OCI-LY1 (cell line): Measurements from ENCODE around the gene ANKDD1B.

Experiments
- EZH2 ChIP-seq: fragments of 200-600 bp; sonication (generic), shearing (Covaris generic); IDR thresholded peaks from 2 replicates; pipeline ENCODE4 v1.8.0; 2017; ENCODE audit warnings: borderline replicate concordance, mixed run types, mild to moderate bottlenecking, antibody characterized with exemption, low read length, moderate library complexity, mixed read lengths
- TF ChIP-seq, protein P1 (sequence below): fragments of 200-600 bp; sonication (generic), shearing (Covaris generic); IDR thresholded peaks from 2 replicates; pipeline ENCODE4 v1.5.1; 2017; ENCODE audit warnings: mild to moderate bottlenecking, antibody characterized with exemption, low read length, moderate library complexity, mixed read lengths

GRCh38 chr5:75571547-75571946 lies 39.7 kb upstream of the ANKDD1B start:
- TF ChIP-seq, protein P1, sequence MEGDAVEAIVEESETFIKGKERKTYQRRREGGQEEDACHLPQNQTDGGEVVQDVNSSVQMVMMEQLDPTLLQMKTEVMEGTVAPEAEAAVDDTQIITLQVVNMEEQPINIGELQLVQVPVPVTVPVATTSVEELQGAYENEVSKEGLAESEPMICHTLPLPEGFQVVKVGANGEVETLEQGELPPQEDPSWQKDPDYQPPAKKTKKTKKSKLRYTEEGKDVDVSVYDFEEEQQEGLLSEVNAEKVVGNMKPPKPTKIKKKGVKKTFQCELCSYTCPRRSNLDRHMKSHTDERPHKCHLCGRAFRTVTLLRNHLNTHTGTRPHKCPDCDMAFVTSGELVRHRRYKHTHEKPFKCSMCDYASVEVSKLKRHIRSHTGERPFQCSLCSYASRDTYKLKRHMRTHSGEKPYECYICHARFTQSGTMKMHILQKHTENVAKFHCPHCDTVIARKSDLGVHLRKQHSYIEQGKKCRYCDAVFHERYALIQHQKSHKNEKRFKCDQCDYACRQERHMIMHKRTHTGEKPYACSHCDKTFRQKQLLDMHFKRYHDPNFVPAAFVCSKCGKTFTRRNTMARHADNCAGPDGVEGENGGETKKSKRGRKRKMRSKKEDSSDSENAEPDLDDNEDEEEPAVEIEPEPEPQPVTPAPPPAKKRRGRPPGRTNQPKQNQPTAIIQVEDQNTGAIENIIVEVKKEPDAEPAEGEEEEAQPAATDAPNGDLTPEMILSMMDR, result no peak
- no peak for TF ChIP-seq EZH2
